LNCaP clone FGC (cell line): ENCODE results near the gene ITPR2.
"Not testable (repeated sequence)": the region's sequence is repeated elsewhere in the genome, so short reads cannot be mapped to it uniquely, and the experiment has no call there.

Experiments
- DNase-seq: peaks from one replicate; pipeline ENCODE4 v3.0.0-alpha.2; 2011; ENCODE audit warnings: low read depth
- H3K4me3 ChIP-seq: 2 replicates; pipeline ENCODE4 v1.5.1; 2011; ENCODE audit warnings: mild to moderate bottlenecking, low read depth, low read length, control low read depth
- CTCF ChIP-seq: IDR thresholded peaks from 2 replicates; pipeline ENCODE4 v1.5.1; 2012; ENCODE audit warnings: mild to moderate bottlenecking; ENCODE audit not compliant: control insufficient read depth, insufficient read depth; ENCODE audit errors: extremely low read depth

Gene ITPR2

GRCh38 chr12:26780656-26781055 is 52.3 kb downstream of the ITPR2 start:
- TF ChIP-seq CTCF = 0 out of 2 replicates have a peak, but pooled peaks have one; percentile 10
- not testable (repeated sequence) for DNase-seq, H3K4me3 ChIP-seq

GRCh38 chr12:26778173-26778775 is 54.7 kb downstream of the ITPR2 start:
- H3K4me3 ChIP-seq, DNase-seq: not testable (repeated sequence)

GRCh38 chr12:26777236-26777635 is 55.8 kb downstream of the ITPR2 start:
- no peak for TF ChIP-seq CTCF
- H3K4me3 ChIP-seq = no peak overlapping the region
- DNase-seq = no peak

GRCh38 chr12:26775991-26776390 is 57.0 kb downstream of the ITPR2 start:
- H3K4me3 ChIP-seq, DNase-seq: not testable (repeated sequence)

GRCh38 chr12:26773313-26774104 is 59.5 kb downstream of the ITPR2 start:
- DNase-seq = no peak
- H3K4me3 ChIP-seq = no peak overlapping the region
- no peak for TF ChIP-seq CTCF

- no peak for DNase-seq
- H3K4me3 ChIP-seq = no peak overlapping the region
- no peak for TF ChIP-seq CTCF
Measured at GRCh38 chr12:26771861-26772260, 61.1 kb downstream of the ITPR2 start.

- DNase-seq = no peak
- no peak for TF ChIP-seq CTCF
- H3K4me3 ChIP-seq = no peak overlapping the region
Measured at GRCh38 chr12:26770239-26771070, 62.5 kb downstream of the ITPR2 start.
